ENCODE data around the gene C4orf51. TPM values are rescaled to one million over a fixed set of nuclear protein-coding genes. Genes with fewer than 3 reads are reported as not detected.

C4orf51 gene
- polyA plus RNA-seq, 1 of the 3 experiments (the other 2 are of a cell fraction) = not detected

DNA sequence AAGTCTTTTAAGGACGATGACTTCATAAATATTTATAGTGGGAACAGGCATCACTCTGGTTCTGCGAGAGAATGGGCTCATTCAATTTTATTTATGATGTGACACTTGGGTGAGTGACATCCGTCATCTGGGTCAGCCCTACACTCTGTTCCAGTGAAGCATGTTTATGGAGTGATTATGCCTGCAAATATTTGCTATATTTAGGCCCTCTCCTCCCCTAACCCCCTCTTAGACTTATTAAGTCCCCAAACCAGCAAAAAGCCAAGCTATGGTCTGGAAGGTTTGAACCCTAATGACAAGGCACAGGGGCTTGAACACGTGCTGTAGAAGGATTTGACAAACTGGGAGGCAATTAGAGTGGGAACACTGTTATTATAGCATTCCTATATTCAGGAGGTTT is 55.9 kb downstream of the C4orf51 start:
- Histone ChIP-seq H3K9me3 (no peaks in the 10 kb centered on the region), H3K79me2 (ENCODE audit: insufficient read depth) (no peaks in the 10 kb centered on the region), H4K20me1 (ENCODE audit: insufficient read depth) (no peaks in the 10 kb centered on the region), H3K4me1 (ENCODE audit: control insufficient read depth in 1 of 2, insufficient read depth in 2 of 2, low read depth in 1 of 2, low read length in 1 of 2) (peaks cover 26 to 38% of the 10 kb centered on the region in 2 experiments), H3F3A (replicated peaks; ENCODE audit: insufficient read depth) (peaks cover 32% of the 10 kb centered on the region), H3K4me2 (peak overlapping the region; percentile 78), H3K9ac (peak overlapping the region; percentile 88), H2AFZ (ENCODE audit: low read depth) (no peak overlapping the region), H3K9me2 (no peaks in the 10 kb centered on the region), H3K36me3 (replicated peaks in 1 of 2; ENCODE audit: control insufficient read depth in 1 of 2, insufficient read depth in 2 of 2, low read length in 1 of 2) (no peaks in the 10 kb centered on the region), H3K4me3 (ENCODE audit: low read depth in 2 of 2, low read length in 1 of 2) (no peak overlapping the region), H3K27me3 (ENCODE audit: insufficient read depth) (no peaks in the 10 kb centered on the region), H3K27ac (ENCODE audit: low read depth in 2 of 2, low read length in 1 of 2) (peak overlapping the region; percentile 99 to 100)
- no peak for DNase-seq
- WGBS (ENCODE audit: low lambda C conversion rate) = 81% methylated on average over 4 of the region's 4 CpGs
- ChIA-PET POLR2A (no interaction called here), CTCF (interaction anchor here (1.4 kb wide), 1 partner anchor 196 kb away, joined by 5 read pairs; no protein-coding TSS in a partner anchor)
- TF ChIP-seq MXI1 (IDR thresholded peaks at IDR 0.05; ENCODE audit: low read depth, low read length) (no peak), TAF1 (IDR thresholded peaks at IDR 0.05; ENCODE audit: borderline replicate concordance, low read depth, low read length) (no peak), SMC3 (IDR thresholded peaks at IDR 0.05; ENCODE audit: low read depth, low read length) (no peak), EP300 (IDR thresholded peaks at IDR 0.05; ENCODE audit: borderline replicate concordance in 1 of 2, low read depth in 1 of 2, low read length in 1 of 2) (no peak), TCF12 (IDR thresholded peaks at IDR 0.05) (no peak), RXRA (IDR thresholded peaks at IDR 0.05; ENCODE audit: borderline replicate concordance, low read depth) (no peak), FOXJ3 (CRISPR knock-in tag; IDR thresholded peaks at IDR 0.05) (no peak), NRF1 (IDR thresholded peaks at IDR 0.05; ENCODE audit: low read depth, low read length) (no peak), EZH2phosphoT487 (IDR thresholded peaks at IDR 0.05; ENCODE audit: borderline replicate concordance, low read depth) (no peak), NFIC (IDR thresholded peaks at IDR 0.05; ENCODE audit: borderline replicate concordance) (no peak), RFX5 (IDR thresholded peaks at IDR 0.05; ENCODE audit: low read length) (no peak), GATA2 (CRISPR knock-in tag; IDR thresholded peaks at IDR 0.05) (no peak), RCOR1 (IDR thresholded peaks at IDR 0.05; ENCODE audit: low read length) (no peak)
- TF ChIP-seq, protein P1, sequence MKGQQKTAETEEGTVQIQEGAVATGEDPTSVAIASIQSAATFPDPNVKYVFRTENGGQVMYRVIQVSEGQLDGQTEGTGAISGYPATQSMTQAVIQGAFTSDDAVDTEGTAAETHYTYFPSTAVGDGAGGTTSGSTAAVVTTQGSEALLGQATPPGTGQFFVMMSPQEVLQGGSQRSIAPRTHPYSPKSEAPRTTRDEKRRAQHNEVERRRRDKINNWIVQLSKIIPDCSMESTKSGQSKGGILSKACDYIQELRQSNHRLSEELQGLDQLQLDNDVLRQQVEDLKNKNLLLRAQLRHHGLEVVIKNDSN (IDR thresholded peaks at IDR 0.05; ENCODE audit: borderline replicate concordance, low read depth) = no peak
- TF ChIP-seq, protein P2, sequence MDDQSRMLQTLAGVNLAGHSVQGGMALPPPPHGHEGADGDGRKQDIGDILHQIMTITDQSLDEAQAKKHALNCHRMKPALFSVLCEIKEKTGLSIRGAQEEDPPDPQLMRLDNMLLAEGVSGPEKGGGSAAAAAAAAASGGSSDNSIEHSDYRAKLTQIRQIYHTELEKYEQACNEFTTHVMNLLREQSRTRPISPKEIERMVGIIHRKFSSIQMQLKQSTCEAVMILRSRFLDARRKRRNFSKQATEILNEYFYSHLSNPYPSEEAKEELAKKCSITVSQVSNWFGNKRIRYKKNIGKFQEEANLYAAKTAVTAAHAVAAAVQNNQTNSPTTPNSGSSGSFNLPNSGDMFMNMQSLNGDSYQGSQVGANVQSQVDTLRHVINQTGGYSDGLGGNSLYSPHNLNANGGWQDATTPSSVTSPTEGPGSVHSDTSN (IDR thresholded peaks at IDR 0.05) = no peak
- TF ChIP-seq, protein P3, sequence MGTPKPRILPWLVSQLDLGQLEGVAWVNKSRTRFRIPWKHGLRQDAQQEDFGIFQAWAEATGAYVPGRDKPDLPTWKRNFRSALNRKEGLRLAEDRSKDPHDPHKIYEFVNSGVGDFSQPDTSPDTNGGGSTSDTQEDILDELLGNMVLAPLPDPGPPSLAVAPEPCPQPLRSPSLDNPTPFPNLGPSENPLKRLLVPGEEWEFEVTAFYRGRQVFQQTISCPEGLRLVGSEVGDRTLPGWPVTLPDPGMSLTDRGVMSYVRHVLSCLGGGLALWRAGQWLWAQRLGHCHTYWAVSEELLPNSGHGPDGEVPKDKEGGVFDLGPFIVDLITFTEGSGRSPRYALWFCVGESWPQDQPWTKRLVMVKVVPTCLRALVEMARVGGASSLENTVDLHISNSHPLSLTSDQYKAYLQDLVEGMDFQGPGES (IDR thresholded peaks at IDR 0.05; ENCODE audit: low read depth, low read length) = no peak
- TF ChIP-seq, protein P4, sequence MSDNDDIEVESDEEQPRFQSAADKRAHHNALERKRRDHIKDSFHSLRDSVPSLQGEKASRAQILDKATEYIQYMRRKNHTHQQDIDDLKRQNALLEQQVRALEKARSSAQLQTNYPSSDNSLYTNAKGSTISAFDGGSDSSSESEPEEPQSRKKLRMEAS (IDR thresholded peaks at IDR 0.05; ENCODE audit: low read depth) = no peak
- TF ChIP-seq, protein P5, sequence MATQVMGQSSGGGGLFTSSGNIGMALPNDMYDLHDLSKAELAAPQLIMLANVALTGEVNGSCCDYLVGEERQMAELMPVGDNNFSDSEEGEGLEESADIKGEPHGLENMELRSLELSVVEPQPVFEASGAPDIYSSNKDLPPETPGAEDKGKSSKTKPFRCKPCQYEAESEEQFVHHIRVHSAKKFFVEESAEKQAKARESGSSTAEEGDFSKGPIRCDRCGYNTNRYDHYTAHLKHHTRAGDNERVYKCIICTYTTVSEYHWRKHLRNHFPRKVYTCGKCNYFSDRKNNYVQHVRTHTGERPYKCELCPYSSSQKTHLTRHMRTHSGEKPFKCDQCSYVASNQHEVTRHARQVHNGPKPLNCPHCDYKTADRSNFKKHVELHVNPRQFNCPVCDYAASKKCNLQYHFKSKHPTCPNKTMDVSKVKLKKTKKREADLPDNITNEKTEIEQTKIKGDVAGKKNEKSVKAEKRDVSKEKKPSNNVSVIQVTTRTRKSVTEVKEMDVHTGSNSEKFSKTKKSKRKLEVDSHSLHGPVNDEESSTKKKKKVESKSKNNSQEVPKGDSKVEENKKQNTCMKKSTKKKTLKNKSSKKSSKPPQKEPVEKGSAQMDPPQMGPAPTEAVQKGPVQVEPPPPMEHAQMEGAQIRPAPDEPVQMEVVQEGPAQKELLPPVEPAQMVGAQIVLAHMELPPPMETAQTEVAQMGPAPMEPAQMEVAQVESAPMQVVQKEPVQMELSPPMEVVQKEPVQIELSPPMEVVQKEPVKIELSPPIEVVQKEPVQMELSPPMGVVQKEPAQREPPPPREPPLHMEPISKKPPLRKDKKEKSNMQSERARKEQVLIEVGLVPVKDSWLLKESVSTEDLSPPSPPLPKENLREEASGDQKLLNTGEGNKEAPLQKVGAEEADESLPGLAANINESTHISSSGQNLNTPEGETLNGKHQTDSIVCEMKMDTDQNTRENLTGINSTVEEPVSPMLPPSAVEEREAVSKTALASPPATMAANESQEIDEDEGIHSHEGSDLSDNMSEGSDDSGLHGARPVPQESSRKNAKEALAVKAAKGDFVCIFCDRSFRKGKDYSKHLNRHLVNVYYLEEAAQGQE (IDR thresholded peaks at IDR 0.05; ENCODE audit: low read depth, low read length) = no peak
